NCI-H2196 treated with DMSO at 0.1 percent for 48 hours (cell line): Measurements from ENCODE around the gene PARVB.

Experiments
- DNase-seq: peaks from one replicate; lab custom pipeline; 2025; ENCODE audit not compliant: unreplicated experiment; lab: John Stamatoyannopoulos, UW

Gene PARVB

GRCh38 chr22:44086271-44087088 lies 62.4 kb downstream of the PARVB start:
- no peak for DNase-seq

GRCh38 chr22:44087089-44087430 lies 63.0 kb downstream of the PARVB start:
- no peak for DNase-seq

GRCh38 chr22:44088976-44089570 lies 65.0 kb downstream of the PARVB start:
- DNase-seq = no peak

GRCh38 chr22:44089717-44090570 lies 65.8 kb downstream of the PARVB start:
- no peak for DNase-seq

- no peak for DNase-seq
These were observed 66.4 kb downstream of the PARVB start for GRCh38 chr22:44090571-44090905.

GRCh38 chr22:44091021-44091721 lies 67.1 kb downstream of the PARVB start:
- DNase-seq = no peak

- no peak for DNase-seq
These were observed 67.6 kb downstream of the PARVB start for GRCh38 chr22:44091751-44092150.

- no peak for DNase-seq
These were observed 68.6 kb downstream of the PARVB start for GRCh38 chr22:44092636-44093220.

- DNase-seq = no peak
These were observed 69.7 kb downstream of the PARVB start for GRCh38 chr22:44093791-44094190.

GRCh38 chr22:44094751-44095302 lies 70.7 kb downstream of the PARVB start:
- no peak for DNase-seq

GRCh38 chr22:44096736-44097135 lies 72.6 kb downstream of the PARVB start:
- no peak for DNase-seq

- DNase-seq = no peak
These were observed 73.3 kb downstream of the PARVB start for GRCh38 chr22:44097263-44098020.

- no peak for DNase-seq
These were observed 74.1 kb downstream of the PARVB start for GRCh38 chr22:44098021-44098739.

GRCh38 chr22:44098966-44099530 lies 74.9 kb downstream of the PARVB start:
- DNase-seq = no peak

- DNase-seq = no peak
These were observed 75.6 kb downstream of the PARVB start for GRCh38 chr22:44099696-44100095.

- DNase-seq = no peak
These were observed 76.3 kb downstream of the PARVB start for GRCh38 chr22:44100411-44100810.

GRCh38 chr22:44102121-44102520 lies 78.0 kb downstream of the PARVB start:
- DNase-seq = no peak

- no peak for DNase-seq
These were observed 78.8 kb downstream of the PARVB start for GRCh38 chr22:44102856-44103255.
